Neutrophil (primary cell): Measurements from ENCODE around the gene TOPBP1.

ENCODE experiments used
- H3K27ac ChIP-seq: fragments of 200-600 bp; sonication (generic); 2 replicates; pipeline ENCODE4 v1.5.1; 2016; ENCODE audit warnings: mild to moderate bottlenecking, moderate library complexity
- H3K27me3 ChIP-seq: fragments of 200-600 bp; sonication (generic); 2 replicates; pipeline ENCODE4 v1.6.0; 2016; ENCODE audit warnings: mild to moderate bottlenecking
- H3K36me3 ChIP-seq: fragments of 200-600 bp; sonication (generic); 2 replicates; pipeline ENCODE4 v1.5.1; 2017
- H3K4me1 ChIP-seq, 2 experiments: fragments of 200-600 bp in 1 of 2; sonication (generic) in 1 of 2; 1 replicate in 1 of 2; 2 replicates in 1 of 2; pipeline versions ENCODE4 v1.5.1 to v1.6.1; 2013 to 2016; ENCODE audit warnings: low read depth in 1 of 2, low read length in 1 of 2, mild to moderate bottlenecking in 1 of 2, moderate library complexity in 1 of 2; ENCODE audit not compliant: control insufficient read depth in 1 of 2, insufficient read depth in 1 of 2
- H3K4me3 ChIP-seq, 2 experiments: fragments of 200-600 bp in 1 of 2; sonication (generic) in 1 of 2; 1 replicate in 1 of 2; 2 replicates in 1 of 2; pipeline ENCODE4 v1.5.1; 2013 to 2016; ENCODE audit warnings: low read depth in 1 of 2, low read length in 1 of 2, mild to moderate bottlenecking in 1 of 2, moderate library complexity in 1 of 2
- H3K9me3 ChIP-seq: fragments of 200-600 bp; sonication (generic); 2 replicates; pipeline ENCODE4 v1.5.1; 2016
- CTCF ChIP-seq: fragments of 200-600 bp; sonication (generic); IDR thresholded peaks from 2 replicates; pipeline ENCODE4 v1.5.1; 2016; ENCODE audit warnings: antibody characterized with exemption

TOPBP1 gene

GRCh38 chr3:133611534-133611933 lies 50.2 kb downstream of the TOPBP1 start:
- H3K36me3 ChIP-seq = peaks cover 96% of the 10 kb centered on the region
- H3K27ac ChIP-seq = no peak overlapping the region
- H3K4me3 ChIP-seq = no peak overlapping the region
- no peak for TF ChIP-seq CTCF
- H3K4me1 ChIP-seq = no peaks in the 10 kb centered on the region
- no peaks in the 10 kb centered on the region for H3K27me3 ChIP-seq
- H3K9me3 ChIP-seq = no peaks in the 10 kb centered on the region

- no peaks in the 10 kb centered on the region for H3K4me1 ChIP-seq
- H3K36me3 ChIP-seq = peaks cover 93% of the 10 kb centered on the region
- H3K4me3 ChIP-seq = no peak overlapping the region
- H3K9me3 ChIP-seq = no peaks in the 10 kb centered on the region
- TF ChIP-seq CTCF = no peak
- H3K27ac ChIP-seq = no peak overlapping the region
- H3K27me3 ChIP-seq = no peaks in the 10 kb centered on the region
These were observed 51.7 kb downstream of the TOPBP1 start for GRCh38 chr3:133610031-133610430.

- no peaks in the 10 kb centered on the region for H3K27me3 ChIP-seq
- H3K4me3 ChIP-seq = no peak overlapping the region
- peaks cover 83% of the 10 kb centered on the region for H3K36me3 ChIP-seq
- no peak for TF ChIP-seq CTCF
- no peaks in the 10 kb centered on the region for H3K4me1 ChIP-seq
- H3K27ac ChIP-seq = no peak overlapping the region
- no peaks in the 10 kb centered on the region for H3K9me3 ChIP-seq
These were observed 53.4 kb downstream of the TOPBP1 start for GRCh38 chr3:133608388-133608787.

- Histone ChIP-seq H3K36me3 (peaks cover 80% of the 10 kb centered on the region), H3K27me3 (no peaks in the 10 kb centered on the region), H3K9me3 (no peaks in the 10 kb centered on the region), H3K27ac (no peak overlapping the region), H3K4me1 (no peaks in the 10 kb centered on the region), H3K4me3 (no peak overlapping the region)
- TF ChIP-seq CTCF = no peak
These were observed 53.9 kb downstream of the TOPBP1 start for GRCh38 chr3:133607816-133608215.

- H3K4me1 ChIP-seq = no peaks in the 10 kb centered on the region
- H3K27ac ChIP-seq = no peak overlapping the region
- H3K27me3 ChIP-seq = no peaks in the 10 kb centered on the region
- H3K36me3 ChIP-seq = peaks cover 79% of the 10 kb centered on the region
- no peaks in the 10 kb centered on the region for H3K9me3 ChIP-seq
- TF ChIP-seq CTCF = no peak
- no peak overlapping the region for H3K4me3 ChIP-seq
These were observed 54.8 kb downstream of the TOPBP1 start for GRCh38 chr3:133606902-133607301.

- peaks cover 79% of the 10 kb centered on the region for H3K36me3 ChIP-seq
- no peaks in the 10 kb centered on the region for H3K4me1 ChIP-seq
These were observed 55.4 kb downstream of the TOPBP1 start for GRCh38 chr3:133606342-133606741.

More at GRCh38 chr3:133606342-133606741, 55.4 kb downstream of the TOPBP1 start:
- Histone ChIP-seq H3K27ac (no peak overlapping the region), H3K9me3 (no peaks in the 10 kb centered on the region), H3K27me3 (no peaks in the 10 kb centered on the region), H3K4me3 (no peak overlapping the region)
- TF ChIP-seq CTCF = no peak
